Stimulated activated CD4-positive, alpha-beta T cell treated with anti-CD3 and anti-CD28 coated beads, Interleukin-12 subunit alpha, Interleukin-12 subunit beta, amount 100 ng/mL, for 48 hours (primary cell): ENCODE data around the gene ARID5A.
"Not testable (repeated sequence)": the region's sequence is repeated elsewhere in the genome, so short reads cannot be mapped to it uniquely, and the experiment has no call there.

Experiments used
- DNase-seq, 3 donors: peaks; one replicate each; pipeline ENCODE4 v3.0.0-alpha.2; 2020; ENCODE audit warnings: low read depth in 2 of 3, low spot score in 1 of 3

Gene ARID5A

GRCh38 chr2:96539215-96539920 is 2.8 kb downstream of the ARID5A start:
- no peak for DNase-seq

GRCh38 chr2:96540136-96540535 is 3.6 kb downstream of the ARID5A start:
- no peak for DNase-seq

GRCh38 chr2:96541398-96542152 is 5.0 kb downstream of the ARID5A start:
- no peak for DNase-seq

GRCh38 chr2:96542357-96542977 is 5.9 kb downstream of the ARID5A start:
- DNase-seq, result no peak

- no peak for DNase-seq
Observed at GRCh38 chr2:96546321-96546720, 9.8 kb downstream of the ARID5A start.

GRCh38 chr2:96546797-96547196 is 10.2 kb downstream of the ARID5A start:
- no peak for DNase-seq

- DNase-seq, result no peak
Observed at GRCh38 chr2:96547203-96547641, 10.7 kb downstream of the ARID5A start.

- DNase-seq, result no peak
Observed at GRCh38 chr2:96547731-96548171, 11.2 kb downstream of the ARID5A start.

GRCh38 chr2:96548558-96549465 is 12.3 kb downstream of the ARID5A start:
- no peak for DNase-seq

GRCh38 chr2:96549466-96549785 is 12.9 kb downstream of the ARID5A start:
- DNase-seq, result no peak

- no peak for DNase-seq
Observed at GRCh38 chr2:96549967-96550786, 13.6 kb downstream of the ARID5A start.

- DNase-seq, result no peak
Observed at GRCh38 chr2:96550787-96551604, 14.4 kb downstream of the ARID5A start.

- no peak for DNase-seq
Observed at GRCh38 chr2:96551605-96552314, 15.2 kb downstream of the ARID5A start.

- DNase-seq, result no peak
Observed at GRCh38 chr2:96552315-96553175, 16.0 kb downstream of the ARID5A start.

- no peak for DNase-seq
Observed at GRCh38 chr2:96553176-96553956, 16.8 kb downstream of the ARID5A start.

GRCh38 chr2:96553957-96554292 is 17.4 kb downstream of the ARID5A start:
- DNase-seq, result not testable (repeated sequence)
